Parathyroid adenoma (tissue), 2 donors: Measurements from ENCODE around the gene ACOX3.

Source experiments
- H2AFZ ChIP-seq: fragments of 300-600 bp; sonication (generic); one replicate; pipeline ENCODE4 v1.7.0; 2017; ENCODE audit warnings: antibody characterized with exemption, mild to moderate bottlenecking
- H3K27ac ChIP-seq: fragments of 300-600 bp; sonication (generic); one replicate; pipeline ENCODE4 v1.7.0; 2017
- H3K27me3 ChIP-seq: fragments of 300-600 bp; sonication (generic); one replicate; pipeline ENCODE4 v1.7.0; 2017; ENCODE audit warnings: low read length; ENCODE audit not compliant: control insufficient read depth, insufficient read depth
- H3K36me3 ChIP-seq: fragments of 300-600 bp; sonication (generic); one replicate; pipeline ENCODE4 v1.7.0; 2017; ENCODE audit warnings: low read length; ENCODE audit not compliant: control insufficient read depth, insufficient read depth
- H3K4me1 ChIP-seq: fragments of 300-600 bp; sonication (generic); one replicate; pipeline ENCODE4 v1.7.0; 2017; ENCODE audit warnings: control low read depth
- H3K4me2 ChIP-seq: fragments of 300-600 bp; sonication (generic); one replicate; pipeline ENCODE4 v1.7.0; 2017; ENCODE audit warnings: low read length
- H3K4me3 ChIP-seq: fragments of 300-600 bp; sonication (generic); one replicate; pipeline ENCODE4 v1.7.0; 2017; ENCODE audit warnings: low read depth, low read length
- H3K79me2 ChIP-seq: fragments of 300-600 bp; sonication (generic); one replicate; pipeline ENCODE4 v1.7.0; 2017; ENCODE audit warnings: control low read depth
- H3K9ac ChIP-seq: fragments of 300-600 bp; sonication (generic); one replicate; pipeline ENCODE4 v1.7.0; 2017; ENCODE audit warnings: mild to moderate bottlenecking
- H3K9me3 ChIP-seq: fragments of 300-600 bp; sonication (generic); one replicate; pipeline ENCODE4 v1.7.0; 2017; ENCODE audit warnings: low read length; ENCODE audit not compliant: control insufficient read depth
- CTCF ChIP-seq: fragments of 300-600 bp; sonication (generic); IDR thresholded peaks from one replicate; pipeline ENCODE4 v1.7.0; 2017; ENCODE audit warnings: antibody characterized with exemption, mild to moderate bottlenecking
- donor health status: primary hyperparathyroidism.

ACOX3 gene

DNA sequence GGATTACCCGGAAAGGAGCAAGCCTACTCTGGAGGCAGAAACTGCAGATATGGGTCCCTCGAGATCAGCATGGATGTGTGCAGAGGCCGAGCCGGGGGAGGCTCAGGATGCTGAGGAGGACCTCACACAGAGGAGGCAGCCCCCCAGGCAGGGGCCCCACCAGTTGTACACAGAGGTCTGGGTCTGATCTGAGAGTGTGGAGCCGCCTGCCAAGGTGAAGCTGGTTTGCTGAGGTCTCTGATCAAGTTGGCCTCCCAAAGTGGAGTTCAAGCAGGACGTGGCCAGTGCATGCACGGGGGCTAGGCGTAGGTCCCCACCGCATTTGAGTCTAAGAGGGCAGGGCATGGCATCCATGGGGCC, 35.0 kb downstream of the ACOX3 start:
- H3K4me2 ChIP-seq, result no peak overlapping the region
- no peak overlapping the region for H3K9ac ChIP-seq
- no peaks in the 10 kb centered on the region for H3K79me2 ChIP-seq
- H3K4me3 ChIP-seq, result no peak overlapping the region
- H3K4me1 ChIP-seq, result no peaks in the 10 kb centered on the region
- no peak for TF ChIP-seq CTCF
- no peak overlapping the region for H2AFZ ChIP-seq
- H3K27me3 ChIP-seq, result no peaks in the 10 kb centered on the region
- H3K9me3 ChIP-seq, result no peaks in the 10 kb centered on the region
- H3K36me3 ChIP-seq, result no peaks in the 10 kb centered on the region
- H3K27ac ChIP-seq, result no peak overlapping the region

DNA sequence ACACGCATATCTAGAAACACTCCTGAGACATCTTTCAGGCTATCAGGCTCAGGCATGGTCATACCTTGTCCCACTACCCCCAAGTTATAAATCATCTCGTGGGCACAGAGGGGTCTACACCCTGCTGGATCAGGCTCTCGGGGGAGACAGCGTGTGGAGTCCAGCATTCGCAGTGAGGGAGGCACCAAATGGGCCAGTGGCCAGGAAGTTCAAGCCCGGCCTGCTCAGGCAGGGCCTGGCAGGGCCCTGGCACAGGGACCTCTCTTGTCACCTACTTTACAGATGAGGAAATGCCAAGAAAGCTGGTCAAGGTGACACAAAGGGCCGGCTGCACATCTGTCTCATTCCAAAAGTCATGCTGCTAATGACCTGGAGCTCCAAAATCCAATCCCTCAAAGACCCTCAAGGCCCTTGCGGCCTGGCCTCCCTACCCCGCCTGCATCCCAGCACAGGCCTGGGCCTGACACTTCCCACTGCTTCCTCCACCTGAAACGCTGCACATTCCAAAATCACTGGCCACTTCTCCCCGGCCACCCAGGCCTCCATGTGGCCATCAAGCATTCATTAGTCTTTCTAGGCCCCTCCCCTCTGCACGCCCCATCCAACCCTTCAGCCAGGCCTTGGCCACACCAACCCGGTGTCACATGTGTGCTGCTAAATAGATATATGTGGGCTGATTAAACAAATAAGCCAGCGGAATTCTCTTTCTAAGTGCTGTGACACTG, 35.6 kb downstream of the ACOX3 start:
- Histone ChIP-seq H3K27me3 (no peaks in the 10 kb centered on the region), H3K4me1 (no peaks in the 10 kb centered on the region), H3K27ac (no peak overlapping the region), H3K4me2 (no peak overlapping the region), H3K9me3 (no peaks in the 10 kb centered on the region), H3K9ac (no peak overlapping the region), H3K36me3 (no peaks in the 10 kb centered on the region), H3K4me3 (no peak overlapping the region), H3K79me2 (no peaks in the 10 kb centered on the region), H2AFZ (no peak overlapping the region)
- no peak for TF ChIP-seq CTCF

GRCh38 chr4:8403976-8404375, 36.5 kb downstream of the ACOX3 start:
- H3K27me3 ChIP-seq, result no peaks in the 10 kb centered on the region
- no peak overlapping the region for H2AFZ ChIP-seq
- H3K4me3 ChIP-seq, result no peak overlapping the region
- no peaks in the 10 kb centered on the region for H3K4me1 ChIP-seq
- TF ChIP-seq CTCF, result no peak
- H3K36me3 ChIP-seq, result no peaks in the 10 kb centered on the region
- H3K27ac ChIP-seq, result no peak overlapping the region
- H3K9me3 ChIP-seq, result no peaks in the 10 kb centered on the region
- H3K4me2 ChIP-seq, result no peak overlapping the region
- no peak overlapping the region for H3K9ac ChIP-seq
- H3K79me2 ChIP-seq, result no peaks in the 10 kb centered on the region

DNA sequence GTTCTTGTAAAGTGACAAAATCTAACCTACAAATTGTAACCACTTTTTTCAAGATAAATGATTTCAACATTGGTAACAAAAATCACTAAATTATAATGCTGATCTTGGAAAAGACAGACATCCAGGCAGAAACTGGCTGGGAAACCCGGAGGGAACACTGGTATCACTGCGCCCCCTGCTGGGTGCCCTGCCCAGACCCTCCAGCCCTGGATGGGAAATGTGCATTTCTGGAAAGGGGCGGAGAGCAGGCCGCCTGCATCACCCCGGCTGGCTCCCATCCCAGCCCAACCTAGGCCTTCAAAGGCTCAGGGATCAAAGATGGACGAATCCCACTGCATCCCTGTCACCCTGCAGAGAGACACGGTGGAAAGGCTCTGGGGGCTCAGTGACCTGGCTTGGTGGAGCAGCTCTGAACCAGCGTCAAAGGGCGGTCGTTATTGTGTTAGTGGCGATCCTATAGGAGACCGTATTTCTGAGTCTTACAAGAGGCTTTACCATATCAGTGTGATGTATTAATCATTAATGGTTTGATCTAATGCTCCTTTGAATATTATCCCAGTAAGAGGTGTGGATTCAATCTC, 37.3 kb downstream of the ACOX3 start:
- Histone ChIP-seq H3K4me1 (no peaks in the 10 kb centered on the region), H3K27me3 (no peaks in the 10 kb centered on the region), H2AFZ (no peak overlapping the region), H3K4me2 (no peak overlapping the region), H3K9me3 (no peaks in the 10 kb centered on the region), H3K27ac (peak overlapping the region; percentile 36), H3K79me2 (no peaks in the 10 kb centered on the region), H3K9ac (no peak overlapping the region), H3K4me3 (no peak overlapping the region), H3K36me3 (no peaks in the 10 kb centered on the region)
- TF ChIP-seq CTCF, result peak; percentile 76

DNA sequence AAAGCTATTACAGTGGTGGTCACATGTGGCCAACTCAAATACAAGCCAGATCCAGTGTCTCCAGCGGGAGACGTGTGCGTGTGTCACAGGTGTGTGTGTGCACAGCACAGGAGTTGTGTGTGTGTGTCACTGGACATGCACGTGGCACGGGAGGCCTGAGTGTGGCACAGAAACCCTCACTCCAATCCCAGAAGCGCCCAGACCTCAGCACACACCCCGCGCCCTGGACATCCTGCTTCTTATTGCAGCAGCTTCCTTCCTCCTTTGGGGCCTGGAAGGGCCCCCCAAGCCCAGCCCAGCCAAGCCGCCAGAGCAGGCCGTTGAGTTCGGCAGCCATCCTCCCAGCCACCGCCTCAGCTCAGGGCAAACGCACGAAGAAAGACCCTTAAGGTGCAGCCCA, 37.9 kb downstream of the ACOX3 start:
- Histone ChIP-seq H3K4me2 (no peak overlapping the region), H2AFZ (no peak overlapping the region), H3K79me2 (no peaks in the 10 kb centered on the region), H3K4me3 (no peak overlapping the region), H3K27me3 (no peaks in the 10 kb centered on the region), H3K36me3 (no peaks in the 10 kb centered on the region), H3K4me1 (no peaks in the 10 kb centered on the region), H3K9ac (no peak overlapping the region), H3K9me3 (no peaks in the 10 kb centered on the region), H3K27ac (peak overlapping the region; percentile 36)
- TF ChIP-seq CTCF, result no peak
